Activated gamma-delta T cell (primary cell): ENCODE results near the gene HES3.
A peak's percentile ranks its signal among the peaks of the same experiment; 100 is the strongest.

Experiments used
- DNase-seq: peaks from one replicate; lab custom pipeline; 2025; lab: John Stamatoyannopoulos, UW

Gene HES3

GRCh38 chr1:6245869-6246496, 2.0 kb downstream of the HES3 start:
- DNase-seq, result peak; percentile 21

GRCh38 chr1:6246497-6247467, 2.8 kb downstream of the HES3 start:
- DNase-seq, result no peak

DNA sequence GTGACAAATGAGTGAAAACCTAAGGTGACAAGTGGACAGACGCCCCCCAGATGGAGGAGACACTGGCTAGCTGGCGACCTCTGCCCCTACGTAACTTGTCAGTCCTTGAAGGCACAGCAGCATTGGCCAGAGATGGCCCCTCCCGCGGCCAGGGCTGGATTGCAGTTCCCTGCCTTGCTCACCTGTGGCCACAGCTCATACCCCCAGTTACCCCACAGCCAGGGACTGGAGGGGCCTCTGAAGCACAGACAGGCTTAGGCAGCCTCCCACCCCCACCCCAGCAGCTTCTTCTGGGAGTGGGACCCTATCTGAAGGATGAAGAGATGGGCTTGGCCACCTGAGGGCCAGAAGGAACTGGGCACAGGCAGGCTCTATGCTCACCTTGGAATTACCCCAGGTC, 3.7 kb downstream of the HES3 start:
- DNase-seq, result no peak

DNA sequence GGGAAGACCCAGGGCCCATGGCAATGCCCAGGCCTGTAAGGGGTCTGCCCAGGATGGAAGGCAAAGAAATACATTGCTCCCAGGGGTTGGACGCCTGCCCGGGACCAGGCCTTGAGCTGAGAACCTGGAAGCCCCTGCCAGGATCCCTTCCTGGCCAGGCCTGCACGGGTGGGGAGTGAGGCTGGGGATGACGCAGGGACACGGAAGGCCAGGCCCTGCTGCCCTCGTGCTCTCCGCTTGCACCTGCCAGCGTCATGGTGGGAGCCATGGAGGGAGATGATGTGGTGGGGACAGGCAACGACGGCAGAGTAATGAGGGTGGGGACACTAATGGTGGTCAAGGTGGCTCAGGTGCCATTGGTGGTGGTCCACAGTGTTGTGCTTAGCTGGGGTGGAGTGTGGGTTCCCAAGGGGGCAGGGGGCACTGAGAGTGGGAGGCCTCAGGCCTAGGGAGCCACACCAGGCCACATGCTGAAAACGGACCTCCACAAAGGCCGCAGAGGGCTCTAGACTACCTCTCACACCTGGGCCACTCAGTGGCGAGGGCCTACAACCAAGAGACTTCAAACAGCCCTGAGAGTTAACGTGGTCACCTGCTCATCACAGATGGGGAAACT, 4.3 kb downstream of the HES3 start:
- DNase-seq, result no peak

DNA sequence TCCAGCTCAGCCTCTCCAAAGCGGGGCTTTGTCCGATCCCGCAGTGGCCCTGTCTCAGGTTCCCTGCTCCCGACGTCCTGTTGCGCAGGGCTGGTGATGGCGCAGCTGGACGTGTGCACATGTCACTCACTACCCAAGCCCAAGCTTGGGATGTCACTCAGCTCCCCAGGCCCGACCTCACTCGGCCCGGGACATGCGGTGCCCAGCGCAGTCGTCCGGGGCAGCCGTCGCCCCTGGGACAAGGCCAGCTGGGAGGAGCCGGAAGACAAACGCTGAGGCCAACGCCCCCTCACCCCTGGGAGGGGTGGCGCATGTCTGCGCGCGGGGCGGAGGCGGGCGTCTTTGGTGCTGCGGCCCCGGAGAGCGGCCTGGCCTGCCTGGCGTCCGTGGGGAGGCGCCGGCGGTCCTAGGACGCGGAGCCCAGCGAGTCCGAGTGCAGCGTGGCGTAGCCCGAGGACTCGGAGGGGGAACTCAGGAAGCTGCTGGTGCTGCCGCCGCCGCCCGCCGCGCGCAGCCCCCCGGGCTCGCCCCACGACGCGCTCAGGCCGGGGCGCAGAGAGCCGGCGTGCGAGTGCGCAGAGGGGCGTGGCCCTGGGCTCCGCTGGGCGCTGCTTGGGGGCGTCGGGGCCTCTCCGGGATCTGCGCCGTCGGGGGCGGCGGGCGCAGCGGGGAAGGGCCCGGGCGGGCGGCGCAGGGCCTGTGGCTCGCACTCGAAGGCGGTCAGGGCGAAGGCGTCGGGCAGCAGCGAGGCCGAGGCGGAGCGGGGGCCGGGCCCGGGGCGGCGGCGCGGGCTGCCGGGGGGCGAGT, 5.2 kb downstream of the HES3 start:
- DNase-seq, result no peak

DNA sequence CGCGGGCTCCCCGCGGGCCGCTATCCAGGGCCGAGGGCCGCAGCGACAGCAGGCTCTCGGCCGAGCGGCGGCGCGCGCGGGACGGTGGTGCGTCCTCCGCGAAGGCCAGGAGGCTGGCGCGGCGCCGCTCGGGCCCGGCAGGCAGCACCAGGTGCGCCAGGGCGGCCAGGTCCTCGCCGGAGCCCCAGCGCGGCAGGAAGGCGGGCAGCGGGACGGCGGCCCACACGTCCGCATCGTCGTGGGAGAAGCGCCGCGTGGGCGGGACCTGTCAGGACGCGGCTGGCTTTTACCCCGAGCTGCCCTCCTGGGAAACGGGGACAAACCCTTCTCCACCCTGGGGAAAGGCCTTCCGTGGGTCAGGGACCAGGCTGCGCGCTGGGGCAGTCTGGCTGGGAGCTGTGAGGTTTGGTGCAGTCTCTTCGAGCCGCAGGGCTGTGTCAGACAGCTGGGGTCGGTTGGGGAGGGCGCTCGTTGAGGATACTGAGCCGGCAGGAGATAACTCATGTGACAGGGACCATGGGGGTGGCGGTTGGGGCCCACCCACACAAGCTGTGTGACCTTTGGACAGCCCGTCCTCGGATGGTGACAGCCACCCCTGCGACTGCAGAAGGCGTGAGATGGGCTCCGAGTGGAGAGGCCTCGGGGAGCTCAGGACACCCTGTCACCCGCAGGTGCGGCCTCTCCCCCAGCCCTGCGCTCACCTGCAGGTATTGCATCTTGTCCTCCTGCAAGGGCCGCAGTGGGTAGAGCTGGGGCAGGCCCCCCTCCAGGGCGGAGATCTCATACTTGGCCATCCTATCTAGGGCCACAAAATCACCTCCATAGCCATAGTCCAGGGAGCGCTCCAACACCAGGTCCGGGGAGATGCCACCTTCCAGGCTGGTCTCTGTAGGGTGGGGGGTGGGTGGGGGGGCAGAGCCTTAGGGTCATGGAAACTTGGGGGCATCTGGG, 6.0 kb downstream of the HES3 start:
- DNase-seq, result no peak

DNA sequence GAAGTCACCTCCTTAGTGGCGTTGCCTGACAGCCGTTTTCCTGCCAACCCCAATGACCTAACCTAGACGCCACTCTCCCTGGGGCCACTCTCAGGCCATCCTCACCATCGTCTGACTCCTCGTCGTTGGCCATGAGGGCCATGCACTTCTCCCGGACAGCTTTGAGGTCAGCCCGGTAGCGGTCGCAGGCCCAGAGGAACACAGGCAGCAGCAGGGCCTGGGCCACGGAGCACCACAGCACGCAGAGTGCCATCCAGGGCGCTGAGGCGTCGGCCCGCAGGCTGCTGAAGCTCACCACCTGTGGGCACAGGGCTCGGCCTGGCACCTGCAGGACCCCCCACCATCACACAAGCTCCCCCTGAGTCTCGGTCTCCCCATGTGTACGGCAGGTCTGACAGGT, 7.3 kb downstream of the HES3 start:
- DNase-seq, result no peak

DNA sequence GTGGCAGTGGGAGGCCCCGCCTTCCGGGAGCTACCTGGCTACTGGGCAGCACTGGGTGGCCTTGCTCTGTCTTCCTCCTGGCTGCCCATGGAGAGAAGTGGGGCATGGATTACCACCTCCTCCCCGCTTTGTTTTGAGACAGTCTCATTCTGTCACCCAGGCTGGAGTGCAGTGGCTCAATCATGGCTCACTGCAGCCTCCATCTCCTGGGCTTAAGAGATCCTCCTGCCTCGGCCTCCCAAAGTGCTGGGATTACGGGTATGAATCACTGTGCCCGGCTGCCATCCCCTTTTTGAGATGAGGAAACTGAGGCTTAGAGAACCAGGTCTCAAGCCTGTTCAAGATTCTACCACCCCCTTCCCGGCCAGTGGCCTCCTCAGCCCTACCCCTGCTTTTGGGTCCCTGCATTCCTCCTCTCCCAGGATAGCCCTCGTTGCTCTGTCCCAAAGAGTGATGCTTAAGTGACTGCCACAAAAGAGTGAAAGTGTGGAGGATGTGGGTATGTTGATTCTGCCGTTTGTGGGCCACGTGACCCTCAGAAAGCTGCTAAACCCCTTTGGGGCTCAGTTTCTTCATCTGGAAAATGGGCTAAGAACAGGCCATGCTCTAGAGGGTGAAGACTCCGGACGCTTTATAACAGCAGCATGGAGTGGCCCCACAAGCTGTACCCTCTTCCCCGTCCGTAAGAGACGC, 7.8 kb downstream of the HES3 start:
- DNase-seq, result no peak

DNA sequence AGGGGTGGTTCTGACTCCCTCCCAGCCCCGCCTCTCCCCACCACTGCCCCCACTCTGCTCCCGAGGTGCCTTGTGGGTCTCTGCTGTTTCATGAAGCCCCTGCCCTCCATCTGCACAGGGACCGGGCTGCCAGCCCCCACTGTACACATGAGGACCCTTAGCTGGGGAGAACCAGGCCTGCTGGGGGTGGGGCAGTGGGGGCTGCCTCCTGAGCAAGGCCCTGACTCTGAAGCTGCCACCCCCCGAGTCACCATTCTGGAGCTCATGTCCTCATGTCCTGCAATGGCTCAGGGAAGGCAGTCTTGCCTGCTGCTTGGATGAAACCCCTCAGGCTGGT, 8.4 kb downstream of the HES3 start:
- DNase-seq, result no peak

DNA sequence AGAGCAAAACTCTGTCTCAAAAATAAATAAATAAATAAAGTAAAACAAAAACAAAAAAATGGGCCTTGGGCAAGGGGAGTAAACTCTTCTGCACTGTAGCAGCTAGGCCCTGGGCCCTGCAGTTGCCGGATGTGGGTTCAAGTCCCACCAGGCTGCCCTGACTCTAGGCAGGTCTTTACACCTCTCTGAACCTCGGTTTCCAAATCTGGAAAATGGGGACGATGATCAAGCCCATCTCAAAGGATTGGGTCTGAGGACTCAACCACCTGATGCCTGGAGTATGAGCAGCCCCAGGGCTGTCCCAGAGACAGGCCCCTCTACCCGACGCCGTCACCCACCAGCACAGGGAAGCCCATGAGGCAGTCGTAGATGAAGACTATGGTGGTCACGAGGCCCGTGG, 9.4 kb downstream of the HES3 start:
- DNase-seq, result no peak

GRCh38 chr1:6254691-6255090, 10.7 kb downstream of the HES3 start:
- no peak for DNase-seq

GRCh38 chr1:6256645-6257044, 12.7 kb downstream of the HES3 start:
- DNase-seq, result no peak

DNA sequence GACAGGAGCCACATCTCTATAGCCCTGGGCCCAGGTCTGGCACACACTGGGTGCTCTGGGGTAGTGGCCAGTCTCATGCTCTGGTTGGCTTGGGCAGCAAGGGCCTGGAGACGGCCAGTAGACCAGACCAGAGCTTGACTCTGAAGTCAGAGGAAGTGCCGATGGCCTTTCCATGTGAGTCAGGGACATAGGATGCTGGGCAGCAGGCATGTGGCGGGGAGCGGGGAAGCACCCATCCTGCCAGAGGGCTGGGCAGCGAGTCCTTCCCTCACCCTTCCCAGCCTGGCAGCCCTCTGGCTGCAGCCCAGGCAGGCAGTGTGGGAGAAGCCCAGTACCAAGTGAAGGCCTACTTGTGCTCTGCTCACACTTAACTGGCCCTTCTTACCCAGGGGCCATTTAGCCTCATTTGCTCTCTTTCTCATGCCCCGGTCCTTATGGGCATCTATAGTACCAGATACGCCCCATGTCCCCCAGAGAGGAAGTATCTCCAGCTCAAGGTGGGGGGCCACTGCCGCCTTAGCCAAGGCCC, 13.6 kb downstream of the HES3 start:
- DNase-seq, result no peak

DNA sequence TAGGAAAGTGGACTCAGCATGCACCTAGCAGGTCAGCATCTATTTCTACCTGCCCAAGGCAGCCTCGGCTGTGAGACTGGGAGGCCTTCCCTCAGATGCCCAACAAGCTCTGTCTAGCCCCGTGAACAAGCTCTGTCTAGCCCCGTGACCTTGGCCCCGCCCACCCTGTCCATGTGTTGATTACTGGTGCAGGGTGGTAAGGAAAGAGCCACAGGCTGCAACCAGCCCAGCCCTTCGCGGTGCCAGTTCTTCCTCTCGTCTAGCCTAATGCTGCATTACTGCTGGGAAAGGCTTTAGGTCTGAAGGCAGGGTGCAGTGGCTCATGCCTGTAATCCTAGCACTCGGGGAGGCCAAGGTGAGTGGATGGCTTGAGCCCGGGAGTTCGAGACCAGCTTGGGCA, 14.7 kb downstream of the HES3 start:
- no peak for DNase-seq

DNA sequence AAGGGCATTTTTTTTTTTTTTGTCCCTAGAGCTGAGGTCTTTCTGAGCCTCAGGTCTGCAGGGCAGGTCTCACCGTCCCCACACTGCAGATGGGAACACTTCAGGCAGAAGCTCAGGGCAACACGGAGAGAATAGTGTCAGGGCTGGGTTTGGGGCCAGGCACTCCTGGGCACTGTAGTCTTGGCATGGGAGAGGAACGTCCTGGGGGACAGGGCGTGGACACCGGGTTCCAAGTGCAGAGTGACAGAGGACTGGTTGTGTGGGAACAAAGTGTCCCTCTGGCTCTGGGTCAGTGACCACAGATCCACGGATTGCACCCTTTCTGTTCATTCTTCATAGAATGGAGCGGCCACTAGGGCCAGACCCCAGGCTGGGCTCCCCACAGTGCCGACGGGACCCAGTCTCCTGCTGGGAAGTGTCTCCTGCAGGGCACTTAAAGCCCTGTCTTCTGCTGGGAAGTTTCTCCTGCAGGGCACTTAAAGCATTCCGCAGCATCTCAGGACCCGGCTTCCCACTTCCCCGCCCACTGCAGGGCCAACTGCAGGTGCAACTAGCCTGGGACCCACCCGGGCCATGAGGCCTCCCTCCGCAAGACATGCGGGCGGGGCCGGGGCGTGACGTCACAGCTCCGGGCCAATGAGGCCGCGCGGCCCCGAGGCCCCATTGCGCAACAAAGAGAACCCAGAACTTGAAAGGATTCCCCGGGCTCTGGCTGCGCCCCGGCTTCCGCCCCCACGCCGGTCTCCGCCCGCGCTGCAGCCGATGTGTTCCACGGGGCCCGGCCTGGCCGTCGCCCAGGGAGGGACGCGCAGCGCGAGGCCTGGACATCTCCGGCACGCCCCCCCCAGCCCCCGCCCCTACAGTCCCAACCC, 15.7 kb downstream of the HES3 start:
- DNase-seq, result peak; percentile 69

GRCh38 chr1:6260433-6260934, 16.5 kb downstream of the HES3 start:
- DNase-seq, result no peak

DNA sequence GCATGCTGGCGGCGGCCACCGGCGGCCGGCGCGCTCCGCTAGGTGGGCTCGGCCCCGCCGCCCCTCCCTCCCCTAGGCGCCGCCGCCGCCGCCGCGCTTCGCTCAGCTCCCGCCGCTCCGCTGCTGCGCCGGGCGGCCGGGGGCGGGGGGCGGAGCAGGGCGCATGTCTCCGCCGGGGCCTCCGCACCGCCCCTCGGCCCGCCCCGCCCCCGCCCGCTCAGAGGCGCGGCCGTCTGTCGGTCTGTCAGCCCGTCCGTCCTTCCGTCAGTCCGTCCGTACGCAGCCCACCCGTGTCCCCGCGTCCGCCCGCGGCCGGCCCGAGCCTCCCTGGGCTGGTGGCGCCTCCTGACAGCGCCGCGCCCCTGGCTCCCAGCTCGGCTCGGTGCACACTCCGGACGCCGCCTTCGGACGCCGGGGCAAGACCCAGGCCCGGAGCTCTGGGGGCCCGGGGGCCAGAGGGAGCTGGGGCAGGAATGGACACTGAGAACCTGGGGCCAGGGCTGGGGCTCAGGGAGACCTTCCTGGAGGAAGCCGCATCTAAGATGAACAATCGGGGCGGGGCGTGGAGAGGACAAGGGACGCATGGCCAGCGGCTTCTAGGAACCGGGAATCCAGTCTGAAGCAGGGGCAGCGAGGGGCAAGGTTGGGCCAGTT, 17.1 kb downstream of the HES3 start, which contains the start of gene GPR153:
GPR153 (minus strand) TSS at position 138 of the 654 bp plus-strand sequence. CDS start 6,193 bp downstream, outside the sequence.
- DNase-seq, result peak; percentile 28

DNA sequence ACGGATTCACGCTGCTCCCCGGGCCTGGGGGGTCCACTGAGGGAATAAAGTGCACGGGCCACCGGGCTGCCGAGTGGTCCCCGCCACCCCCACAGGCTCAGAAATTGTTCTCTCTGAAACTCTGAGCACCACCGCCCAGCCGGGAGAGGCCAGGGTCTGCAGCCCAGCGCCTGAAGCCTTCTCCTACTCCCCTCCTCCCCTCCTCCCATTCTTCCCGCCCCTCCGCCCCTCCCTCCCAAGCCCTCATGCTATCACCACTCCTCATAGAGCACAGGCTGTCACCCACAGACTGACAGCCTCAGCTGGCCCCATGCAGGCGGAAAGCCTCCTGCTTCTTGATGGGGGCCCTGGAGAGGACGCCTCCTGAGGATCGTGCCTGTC, 17.6 kb downstream of the HES3 start:
- no peak for DNase-seq
